Renal cortex interstitium (tissue), 11 donors: ENCODE measurements around the gene SPTBN1. TPM values are rescaled to one million over a fixed set of nuclear protein-coding genes. Genes with fewer than 3 reads are reported as not detected.

ENCODE experiments used
- DNase-seq, 11 donors: peaks; one replicate each; pipeline ENCODE4 v3.0.0-alpha.2; 2013; ENCODE audit warnings: low read depth in 9 of 11, low spot score in 4 of 11; ENCODE audit errors: extremely low read depth in 1 of 11
- polyA plus RNA-seq, 3 donors: library from polyadenylated mRNA; unstranded; fragments of 120-200 nt; gene quantifications; one replicate each; pipeline ENCODE4 v1.2.1, GENCODE V29; 2013; ENCODE audit not compliant: insufficient read length in 3 of 3

Gene SPTBN1
- polyA plus RNA-seq, 3 donors, result 237 to 254 (median 240) TPM

- DNase-seq, result no peak
Observed at GRCh38 chr2:54573537-54573919, 117.4 kb downstream of the SPTBN1 start.

- DNase-seq, result no peak
Observed at GRCh38 chr2:54574107-54574859, 118.2 kb downstream of the SPTBN1 start.

- no peak for DNase-seq
Observed at GRCh38 chr2:54574860-54575247, 118.7 kb downstream of the SPTBN1 start.

- no peak for DNase-seq
Observed at GRCh38 chr2:54575379-54575888, 119.3 kb downstream of the SPTBN1 start.

GRCh38 chr2:54577035-54577434, 120.9 kb downstream of the SPTBN1 start:
- no peak for DNase-seq

- no peak for DNase-seq
Observed at GRCh38 chr2:54577944-54578647, 122.0 kb downstream of the SPTBN1 start.

- DNase-seq, result no peak
Observed at GRCh38 chr2:54578648-54579045, 122.5 kb downstream of the SPTBN1 start.

- DNase-seq, result no peak
Observed at GRCh38 chr2:54579061-54579681, 123.0 kb downstream of the SPTBN1 start.

GRCh38 chr2:54579682-54580620, 123.8 kb downstream of the SPTBN1 start:
- DNase-seq, result no peak

- no peak for DNase-seq
Observed at GRCh38 chr2:54581326-54582039, 125.4 kb downstream of the SPTBN1 start.

GRCh38 chr2:54582987-54583386, 126.9 kb downstream of the SPTBN1 start:
- no peak for DNase-seq

GRCh38 chr2:54584598-54584997, 128.5 kb downstream of the SPTBN1 start:
- DNase-seq, result no peak

GRCh38 chr2:54585136-54585733, 129.1 kb downstream of the SPTBN1 start:
- no peak for DNase-seq

GRCh38 chr2:54586062-54586461, 129.9 kb downstream of the SPTBN1 start:
- DNase-seq, result no peak

- no peak for DNase-seq
Observed at GRCh38 chr2:54586494-54586893, 130.4 kb downstream of the SPTBN1 start.

GRCh38 chr2:54587171-54588016, 131.3 kb downstream of the SPTBN1 start:
- DNase-seq, result no peak

GRCh38 chr2:54588244-54588899, 132.2 kb downstream of the SPTBN1 start:
- no peak for DNase-seq
